HTR-8/SVneo (cell line): ENCODE measurements around the gene TCERG1L.

Experiments
- DNase-seq: peaks from one replicate; pipeline ENCODE4 v3.0.0; 2011; ENCODE audit warnings: low spot score, mixed read lengths; ENCODE audit not compliant: insufficient read length
- FAIRE-seq: peaks from 2 replicates; lab custom pipeline; 2011; peaks lifted over from hg19 to GRCh38; lab: Jason Lieb, UNC

TCERG1L gene

GRCh38 chr10:131198401-131198800 is 113.1 kb downstream of the TCERG1L start:
- no peak for FAIRE-seq
- DNase-seq: no peak

- no peak for FAIRE-seq
- no peak for DNase-seq
Observed at GRCh38 chr10:131196176-131196885, 115.2 kb downstream of the TCERG1L start.

- FAIRE-seq (no peak), DNase-seq (no peak)
Observed at GRCh38 chr10:131195558-131196159, 115.9 kb downstream of the TCERG1L start.

- DNase-seq (no peak), FAIRE-seq (no peak)
Observed at GRCh38 chr10:131195116-131195515, 116.4 kb downstream of the TCERG1L start.

GRCh38 chr10:131193923-131194322 is 117.6 kb downstream of the TCERG1L start:
- FAIRE-seq (no peak), DNase-seq (no peak)

GRCh38 chr10:131188494-131188893 is 123.0 kb downstream of the TCERG1L start:
- DNase-seq (no peak), FAIRE-seq (no peak)

- no peak for FAIRE-seq
Observed at GRCh38 chr10:131187926-131188325, 123.6 kb downstream of the TCERG1L start.

GRCh38 chr10:131187274-131187673 is 124.2 kb downstream of the TCERG1L start:
- no peak for DNase-seq
- no peak for FAIRE-seq

More at GRCh38 chr10:131187926-131188325, 123.6 kb downstream of the TCERG1L start:
- no peak for DNase-seq

GRCh38 chr10:131186547-131187253 is 124.8 kb downstream of the TCERG1L start:
- DNase-seq: no peak
- no peak for FAIRE-seq

- no peak for FAIRE-seq
- no peak for DNase-seq
Observed at GRCh38 chr10:131184503-131184902, 127.0 kb downstream of the TCERG1L start.

GRCh38 chr10:131183546-131184045 is 127.9 kb downstream of the TCERG1L start:
- no peak for FAIRE-seq

GRCh38 chr10:131181456-131181855 is 130.1 kb downstream of the TCERG1L start:
- FAIRE-seq (no peak), DNase-seq (no peak)

More at GRCh38 chr10:131183546-131184045, 127.9 kb downstream of the TCERG1L start:
- no peak for DNase-seq

GRCh38 chr10:131180740-131181415 is 130.6 kb downstream of the TCERG1L start:
- no peak for FAIRE-seq

GRCh38 chr10:131180086-131180485 is 131.4 kb downstream of the TCERG1L start:
- DNase-seq: no peak
- no peak for FAIRE-seq

More at GRCh38 chr10:131180740-131181415, 130.6 kb downstream of the TCERG1L start:
- no peak for DNase-seq

GRCh38 chr10:131179361-131179760 is 132.2 kb downstream of the TCERG1L start:
- FAIRE-seq (no peak), DNase-seq (no peak)

GRCh38 chr10:131178521-131179331 is 132.8 kb downstream of the TCERG1L start:
- DNase-seq (no peak), FAIRE-seq (no peak)

- no peak for FAIRE-seq
Observed at GRCh38 chr10:131177431-131178327, 133.8 kb downstream of the TCERG1L start.

GRCh38 chr10:131176907-131177306 is 134.6 kb downstream of the TCERG1L start:
- DNase-seq (no peak), FAIRE-seq (peak; percentile 36)

More at GRCh38 chr10:131177431-131178327, 133.8 kb downstream of the TCERG1L start:
- DNase-seq: no peak
